DND-41 (cell line): ENCODE data around the gene RIMOC1.

ENCODE experiments used
- ATAC-seq: fragments of 200-7000 bp; cut with Tn5 transposase; 3 replicates; pipeline ENCODE4 v1.9.1; 2021; ENCODE audit warnings: low read depth; ENCODE audit not compliant: insufficient read depth
- DNase-seq: peaks from one replicate; pipeline ENCODE4 v3.0.0-alpha.2; 2020
- H2AFZ ChIP-seq: 2 replicates; pipeline ENCODE4 v1.6.0; 2012; ENCODE audit warnings: low read depth, low read length
- H3K27ac ChIP-seq: 2 replicates; pipeline ENCODE4 v1.5.1; 2012; ENCODE audit warnings: low read length, inconsistent platforms
- H3K27me3 ChIP-seq: fragments of 200-600 bp; sonication (generic); 2 replicates; pipeline ENCODE4 v1.6.0; 2012; ENCODE audit warnings: low read length, mild to moderate bottlenecking, inconsistent platforms; ENCODE audit not compliant: insufficient read depth, poor library complexity
- H3K36me3 ChIP-seq: 2 replicates; pipeline ENCODE4 v1.5.1; 2012; ENCODE audit warnings: low read length, inconsistent platforms; ENCODE audit not compliant: insufficient read depth
- H3K4me1 ChIP-seq: 2 replicates; pipeline ENCODE4 v1.5.1; 2012; ENCODE audit warnings: mild to moderate bottlenecking, low read length; ENCODE audit not compliant: insufficient read depth
- H3K4me2 ChIP-seq: 2 replicates; pipeline ENCODE4 v1.6.0; 2012; ENCODE audit warnings: mild to moderate bottlenecking, moderate library complexity, low read length, inconsistent platforms; ENCODE audit not compliant: insufficient read depth
- H3K4me3 ChIP-seq, 2 experiments: fragments of 200-600 bp in 1 of 2; shearing (Covaris generic) in 1 of 2; 2 replicates each; pipeline ENCODE4 v1.5.1; 2012 to 2016; ENCODE audit warnings: inconsistent platforms in 2 of 2, low read length in 2 of 2, mild to moderate bottlenecking in 2 of 2, low read depth in 1 of 2, moderate library complexity in 1 of 2
- H3K79me2 ChIP-seq: 2 replicates; pipeline ENCODE4 v1.6.0; 2012; ENCODE audit warnings: low read length, inconsistent platforms; ENCODE audit not compliant: insufficient read depth
- H3K9ac ChIP-seq: 2 replicates; pipeline ENCODE4 v1.6.0; 2012; ENCODE audit warnings: low read depth, mild to moderate bottlenecking, inconsistent platforms, low read length, moderate library complexity
- H3K9me3 ChIP-seq: 2 replicates; pipeline ENCODE4 v1.5.1; 2012; ENCODE audit warnings: low read length, moderate library complexity, mild to moderate bottlenecking, inconsistent platforms; ENCODE audit not compliant: insufficient read depth, severe bottlenecking
- H4K20me1 ChIP-seq: 2 replicates; pipeline ENCODE4 v1.6.0; 2012; ENCODE audit warnings: low read length; ENCODE audit not compliant: insufficient read depth
- EZH2 ChIP-seq: IDR thresholded peaks from 3 replicates; pipeline ENCODE4 v1.6.1; 2012; ENCODE audit warnings: borderline replicate concordance, low read depth, mild to moderate bottlenecking, moderate library complexity, low read length, inconsistent platforms; ENCODE audit not compliant: severe bottlenecking
- TF ChIP-seq, protein P1 (sequence below): IDR thresholded peaks from 2 replicates; pipeline ENCODE4 v1.5.1; 2012; ENCODE audit warnings: borderline replicate concordance, low read length, moderate library complexity, mild to moderate bottlenecking; ENCODE audit not compliant: poor library complexity, severe bottlenecking; ENCODE audit errors: extremely low read depth

The RIMOC1 gene

GRCh38 chr5:41951224-41951623 is 47.1 kb downstream of the RIMOC1 start:
- Histone ChIP-seq H3K27me3 (no peaks in the 10 kb centered on the region), H3K9ac (no peak overlapping the region), H3K36me3 (no peaks in the 10 kb centered on the region), H3K9me3 (no peaks in the 10 kb centered on the region), H3K4me3 (no peak overlapping the region), H4K20me1 (no peaks in the 10 kb centered on the region), H3K79me2 (no peaks in the 10 kb centered on the region), H3K4me1 (no peaks in the 10 kb centered on the region), H3K4me2 (no peak overlapping the region), H2AFZ (no peak overlapping the region), H3K27ac (no peak overlapping the region)
- TF ChIP-seq, protein P1, sequence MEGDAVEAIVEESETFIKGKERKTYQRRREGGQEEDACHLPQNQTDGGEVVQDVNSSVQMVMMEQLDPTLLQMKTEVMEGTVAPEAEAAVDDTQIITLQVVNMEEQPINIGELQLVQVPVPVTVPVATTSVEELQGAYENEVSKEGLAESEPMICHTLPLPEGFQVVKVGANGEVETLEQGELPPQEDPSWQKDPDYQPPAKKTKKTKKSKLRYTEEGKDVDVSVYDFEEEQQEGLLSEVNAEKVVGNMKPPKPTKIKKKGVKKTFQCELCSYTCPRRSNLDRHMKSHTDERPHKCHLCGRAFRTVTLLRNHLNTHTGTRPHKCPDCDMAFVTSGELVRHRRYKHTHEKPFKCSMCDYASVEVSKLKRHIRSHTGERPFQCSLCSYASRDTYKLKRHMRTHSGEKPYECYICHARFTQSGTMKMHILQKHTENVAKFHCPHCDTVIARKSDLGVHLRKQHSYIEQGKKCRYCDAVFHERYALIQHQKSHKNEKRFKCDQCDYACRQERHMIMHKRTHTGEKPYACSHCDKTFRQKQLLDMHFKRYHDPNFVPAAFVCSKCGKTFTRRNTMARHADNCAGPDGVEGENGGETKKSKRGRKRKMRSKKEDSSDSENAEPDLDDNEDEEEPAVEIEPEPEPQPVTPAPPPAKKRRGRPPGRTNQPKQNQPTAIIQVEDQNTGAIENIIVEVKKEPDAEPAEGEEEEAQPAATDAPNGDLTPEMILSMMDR = no peak
- TF ChIP-seq EZH2 = no peak
- ATAC-seq = no peak
- no peak for DNase-seq
